Activated CD4-positive, alpha-beta T cell treated with anti-CD3 and anti-CD28 coated beads, Interleukin-2, Interleukin-4, amounts not matched to agents 100 ng/mL and 50 ng/mL, durations not matched to agents 16 hours and 8 hours (primary cell): ENCODE measurements around the gene FLRT1.
"Not testable (repeated sequence)": the region's sequence is repeated elsewhere in the genome, so short reads cannot be mapped to it uniquely, and the experiment has no call there.

Experiments
- DNase-seq: peaks from one replicate; pipeline ENCODE4 v3.0.0-alpha.2; 2020; ENCODE audit warnings: low spot score

FLRT1 gene

GRCh38 chr11:64025205-64025604, 10.5 kb upstream of the FLRT1 start:
- no peak for DNase-seq

GRCh38 chr11:64026575-64027205, 9.0 kb upstream of the FLRT1 start:
- DNase-seq = no peak

- DNase-seq = no peak
Measured at GRCh38 chr11:64027651-64028397, 7.9 kb upstream of the FLRT1 start.

GRCh38 chr11:64028398-64029115, 7.2 kb upstream of the FLRT1 start:
- DNase-seq = no peak

GRCh38 chr11:64029773-64030172, 6.0 kb upstream of the FLRT1 start:
- no peak for DNase-seq

- DNase-seq = no peak
Measured at GRCh38 chr11:64031001-64031400, 4.7 kb upstream of the FLRT1 start.

- no peak for DNase-seq
Measured at GRCh38 chr11:64032050-64032449, 3.7 kb upstream of the FLRT1 start.

GRCh38 chr11:64034411-64034811, 1.3 kb upstream of the FLRT1 start:
- no peak for DNase-seq

- DNase-seq = no peak
Measured at GRCh38 chr11:64035081-64035524, 628 bp upstream of the FLRT1 start.

GRCh38 chr11:64036087-64037026, 626 bp downstream of the FLRT1 start:
- DNase-seq = no peak

- no peak for DNase-seq
Measured at GRCh38 chr11:64037027-64037634, 1.4 kb downstream of the FLRT1 start.

- no peak for DNase-seq
Measured at GRCh38 chr11:64038500-64038899, 2.8 kb downstream of the FLRT1 start.

GRCh38 chr11:64039012-64039665, 3.4 kb downstream of the FLRT1 start:
- no peak for DNase-seq

GRCh38 chr11:64040684-64041322, 5.1 kb downstream of the FLRT1 start:
- no peak for DNase-seq

- no peak for DNase-seq
Measured at GRCh38 chr11:64041846-64042245, 6.1 kb downstream of the FLRT1 start.

GRCh38 chr11:64042301-64042700, 6.6 kb downstream of the FLRT1 start:
- no peak for DNase-seq

GRCh38 chr11:64043545-64043944, 7.8 kb downstream of the FLRT1 start:
- no peak for DNase-seq

- DNase-seq = no peak
Measured at GRCh38 chr11:64044730-64045393, 9.1 kb downstream of the FLRT1 start.

- DNase-seq = no peak
Measured at GRCh38 chr11:64045700-64046099, 10.0 kb downstream of the FLRT1 start.

GRCh38 chr11:64047373-64047772, 11.6 kb downstream of the FLRT1 start:
- DNase-seq = not testable (repeated sequence)
